Caco-2 (cell line): Measurements from ENCODE around the gene PNLIPRP1. TPM values are rescaled to one million over a fixed set of nuclear protein-coding genes. Genes with fewer than 3 reads are reported as not detected.

Experiments used
- BruUV-seq: library from RNA; stranded (reverse); fragments of 400-500 nt; replicated peaks from 2 replicates; lab custom pipeline; 2021; lab: Mats Ljungman, UMichigan
- CTCF ChIA-PET: fragments of 300-600 bp; sonication (Branson Sonifier 250); formaldehyde crosslinking; loops from one replicate; lab custom pipeline; 2022; ENCODE audit warnings: antibody characterized with exemption; lab: Charles Lee
- POLR2A ChIA-PET: fragments of 300-600 bp; sonication (Branson Sonifier 250); formaldehyde crosslinking; loops from one replicate; lab custom pipeline; 2022; ENCODE audit warnings: antibody characterized with exemption; lab: Charles Lee
- DNase-seq, 2 experiments: peaks; one replicate each; pipeline versions ENCODE4 v3.0.0 to v3.0.0-alpha.2; 2020 to 2022
- H3K27me3 ChIP-seq: replicated peaks from 2 replicates; pipeline ENCODE4 v1.6.0; 2011; ENCODE audit warnings: low read length; ENCODE audit not compliant: control insufficient read depth, insufficient read depth
- H3K36me3 ChIP-seq: 2 replicates; pipeline ENCODE4 v1.5.1; 2011; ENCODE audit warnings: low read length; ENCODE audit not compliant: control insufficient read depth, insufficient read depth
- H3K4me1 ChIP-seq: fragments of 250-450 bp; sonication (Bioruptor Pico); 2 replicates; pipeline ENCODE4 v1.5.1; 2020; ENCODE audit warnings: mild to moderate bottlenecking
- H3K4me3 ChIP-seq: 2 replicates; pipeline ENCODE4 v1.5.1; 2011; ENCODE audit warnings: low read depth, mild to moderate bottlenecking, control low read depth, low read length
- H3K9me3 ChIP-seq: fragments of 250-450 bp; sonication (Bioruptor Pico); 2 replicates; pipeline ENCODE4 v1.5.1; 2020; ENCODE audit warnings: mild to moderate bottlenecking, moderate library complexity
- H3K27ac Mint-ChIP-seq: one replicate; pipeline ENCODE4 v1.8.0; 2022; ENCODE audit warnings: mixed read lengths; ENCODE audit not compliant: unreplicated experiment
- H3K27me3 Mint-ChIP-seq: one replicate; pipeline ENCODE4 v1.8.0; 2022; ENCODE audit warnings: mixed read lengths; ENCODE audit not compliant: insufficient read depth, unreplicated experiment
- H3K36me3 Mint-ChIP-seq: one replicate; pipeline ENCODE4 v1.8.0; 2022; ENCODE audit warnings: mild to moderate bottlenecking, mixed read lengths; ENCODE audit not compliant: insufficient read depth, unreplicated experiment
- H3K4me1 Mint-ChIP-seq: one replicate; pipeline ENCODE4 v1.8.0; 2022; ENCODE audit warnings: low read depth, mixed read lengths; ENCODE audit not compliant: unreplicated experiment
- H3K4me3 Mint-ChIP-seq: one replicate; pipeline ENCODE4 v1.8.0; 2022; ENCODE audit warnings: mild to moderate bottlenecking, moderate library complexity, mixed read lengths; ENCODE audit not compliant: unreplicated experiment
- H3K9me3 Mint-ChIP-seq: one replicate; pipeline ENCODE4 v1.8.0; 2022; ENCODE audit warnings: mixed read lengths; ENCODE audit not compliant: unreplicated experiment
- intact Hi-C: fragments of 100-400 bp; cut with micrococcal nuclease; formaldehyde crosslinking; loops from one replicate; pipeline ENCODE4 v1.10.0; 2022; ENCODE audit not compliant: unreplicated experiment
- total RNA-seq: library from RNA; stranded (reverse); gene quantifications from 2 replicates; pipeline ENCODE4 v1.2.3, GENCODE V29; 2022
- TF ChIP-seq, protein P1 (sequence below), 2 experiments: fragments of 200-600 bp in 1 of 2; IDR thresholded peaks; 1 replicate in 1 of 2; 2 replicates in 1 of 2; pipeline versions ENCODE4 v1.5.1 to v1.8.0; 2011 to 2022; ENCODE audit warnings: antibody characterized with exemption in 1 of 2, control low read depth in 1 of 2, inconsistent platforms in 1 of 2, low read depth in 1 of 2, low read length in 1 of 2, mild to moderate bottlenecking in 1 of 2, moderate library complexity in 1 of 2; ENCODE audit not compliant: insufficient read depth in 1 of 2, severe bottlenecking in 1 of 2, unreplicated experiment in 1 of 2

PNLIPRP1 gene
- total RNA-seq, 1 experiment from 2014 or later, result not detected

DNA sequence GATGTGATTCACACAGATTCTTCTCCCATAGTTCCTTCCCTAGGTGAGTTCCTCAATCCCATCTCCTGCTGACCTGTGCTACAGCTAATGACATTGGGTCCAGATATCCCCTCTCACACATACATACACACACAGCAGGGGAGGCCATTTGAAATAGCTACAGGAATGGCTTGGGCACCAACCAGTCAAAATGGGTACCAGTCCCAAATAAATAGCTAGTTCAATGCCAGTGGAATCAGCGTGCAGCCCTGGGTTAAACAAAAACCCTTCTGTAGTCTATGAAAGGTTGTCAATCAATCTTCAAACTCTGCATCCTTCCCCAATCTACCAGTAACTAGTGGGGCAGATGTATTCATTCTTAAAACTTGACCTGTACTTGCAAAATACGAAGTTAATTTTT lies 39.3 kb downstream of the PNLIPRP1 start:
- no peaks in the 10 kb centered on the region for H3K27me3 Mint-ChIP-seq
- H3K4me1 ChIP-seq, result no peaks in the 10 kb centered on the region
- no peak overlapping the region for H3K27ac Mint-ChIP-seq
- H3K4me3 ChIP-seq, result no peak overlapping the region
- no TSS peak for BruUV-seq
- H3K36me3 Mint-ChIP-seq, result no peaks in the 10 kb centered on the region
- no peaks in the 10 kb centered on the region for H3K36me3 ChIP-seq
- no peak for DNase-seq
- H3K4me1 Mint-ChIP-seq, result no peaks in the 10 kb centered on the region
- ChIA-PET CTCF (no interaction called here), POLR2A (no interaction called here)
- TF ChIP-seq, protein P1, sequence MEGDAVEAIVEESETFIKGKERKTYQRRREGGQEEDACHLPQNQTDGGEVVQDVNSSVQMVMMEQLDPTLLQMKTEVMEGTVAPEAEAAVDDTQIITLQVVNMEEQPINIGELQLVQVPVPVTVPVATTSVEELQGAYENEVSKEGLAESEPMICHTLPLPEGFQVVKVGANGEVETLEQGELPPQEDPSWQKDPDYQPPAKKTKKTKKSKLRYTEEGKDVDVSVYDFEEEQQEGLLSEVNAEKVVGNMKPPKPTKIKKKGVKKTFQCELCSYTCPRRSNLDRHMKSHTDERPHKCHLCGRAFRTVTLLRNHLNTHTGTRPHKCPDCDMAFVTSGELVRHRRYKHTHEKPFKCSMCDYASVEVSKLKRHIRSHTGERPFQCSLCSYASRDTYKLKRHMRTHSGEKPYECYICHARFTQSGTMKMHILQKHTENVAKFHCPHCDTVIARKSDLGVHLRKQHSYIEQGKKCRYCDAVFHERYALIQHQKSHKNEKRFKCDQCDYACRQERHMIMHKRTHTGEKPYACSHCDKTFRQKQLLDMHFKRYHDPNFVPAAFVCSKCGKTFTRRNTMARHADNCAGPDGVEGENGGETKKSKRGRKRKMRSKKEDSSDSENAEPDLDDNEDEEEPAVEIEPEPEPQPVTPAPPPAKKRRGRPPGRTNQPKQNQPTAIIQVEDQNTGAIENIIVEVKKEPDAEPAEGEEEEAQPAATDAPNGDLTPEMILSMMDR (IDR thresholded peaks at IDR 0.05; ENCODE audit: insufficient read depth in 1 of 2, low read depth in 1 of 2, low read length in 1 of 2, severe bottlenecking in 1 of 2, unreplicated experiment in 1 of 2), result no peak
- no peaks in the 10 kb centered on the region for H3K9me3 ChIP-seq
- no peak overlapping the region for H3K4me3 Mint-ChIP-seq
- no peaks in the 10 kb centered on the region for H3K27me3 ChIP-seq
- intact Hi-C loops, result no loop called here
- H3K9me3 Mint-ChIP-seq, result no peaks in the 10 kb centered on the region

DNA sequence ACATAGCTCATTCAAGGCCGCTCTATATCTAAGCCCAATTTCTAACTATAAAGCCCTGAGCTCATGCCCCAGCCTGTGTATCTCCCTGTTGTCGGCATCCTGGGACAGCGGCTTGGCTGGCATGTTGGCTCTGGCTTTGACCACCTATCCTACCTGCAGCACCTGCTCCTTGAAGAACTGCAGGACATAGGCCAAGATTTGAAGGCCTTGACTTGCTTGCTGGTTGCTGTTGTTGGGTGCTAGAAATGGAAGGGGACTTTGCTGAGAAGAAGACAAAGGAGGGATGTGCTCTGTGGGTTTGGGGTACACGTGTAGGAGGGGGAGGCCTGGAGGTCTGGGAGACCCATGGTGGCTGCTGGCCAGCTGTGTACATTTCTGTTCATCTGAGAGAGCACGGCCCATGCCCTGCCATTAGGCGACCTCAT lies 41.1 kb downstream of the PNLIPRP1 start:
- DNase-seq, result no peak
- Mint-ChIP-seq H3K27ac (no peak overlapping the region), H3K27me3 (peaks cover 3% of the 10 kb centered on the region), H3K4me1 (no peaks in the 10 kb centered on the region), H3K36me3 (no peaks in the 10 kb centered on the region), H3K9me3 (no peaks in the 10 kb centered on the region), H3K4me3 (no peak overlapping the region)
- ChIA-PET CTCF (no interaction called here), POLR2A (no interaction called here)
- intact Hi-C loops, result no loop called here
- H3K27me3 ChIP-seq, result no peaks in the 10 kb centered on the region
- no TSS peak for BruUV-seq
- no peaks in the 10 kb centered on the region for H3K4me1 ChIP-seq
- no peak overlapping the region for H3K4me3 ChIP-seq
- TF ChIP-seq, protein P1 (IDR thresholded peaks at IDR 0.05; ENCODE audit: insufficient read depth in 1 of 2, low read depth in 1 of 2, low read length in 1 of 2, severe bottlenecking in 1 of 2, unreplicated experiment in 1 of 2), result no peak
- H3K9me3 ChIP-seq, result no peaks in the 10 kb centered on the region
- no peaks in the 10 kb centered on the region for H3K36me3 ChIP-seq

DNA sequence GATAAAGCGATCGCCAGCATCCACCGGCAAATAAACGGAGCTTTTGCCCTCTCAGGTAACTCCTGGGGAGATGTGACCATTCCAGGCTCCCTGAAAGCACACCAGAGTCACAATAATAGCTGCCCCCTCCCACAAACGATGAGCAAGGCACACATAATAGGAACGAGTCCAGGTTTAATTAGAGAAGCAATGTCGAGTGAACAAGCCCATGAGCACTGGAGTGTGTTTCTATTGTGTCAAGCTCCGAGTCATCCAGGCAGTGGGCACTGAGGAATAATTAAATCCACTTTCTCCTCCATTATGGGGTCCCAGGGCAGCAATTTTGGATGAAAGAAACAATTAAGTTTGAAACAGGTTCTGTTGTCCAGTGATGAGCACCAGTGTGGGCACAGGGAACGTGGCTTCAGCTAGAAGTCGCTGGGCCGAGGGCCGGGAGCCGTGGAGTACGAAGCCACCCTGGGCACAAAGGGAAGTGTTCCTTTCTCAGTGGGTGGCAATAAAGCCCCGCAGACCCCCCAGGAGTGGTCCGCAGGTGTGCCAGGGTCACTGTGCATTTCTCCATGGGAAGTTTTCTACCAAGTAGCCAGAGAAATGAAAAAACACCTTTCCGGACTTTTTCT lies 41.9 kb downstream of the PNLIPRP1 start:
- BruUV-seq, result no TSS peak
- Mint-ChIP-seq H3K4me3 (no peak overlapping the region), H3K9me3 (no peaks in the 10 kb centered on the region), H3K4me1 (no peaks in the 10 kb centered on the region), H3K27ac (no peak overlapping the region), H3K36me3 (no peaks in the 10 kb centered on the region), H3K27me3 (peaks cover 3% of the 10 kb centered on the region)
- TF ChIP-seq, protein P1 (IDR thresholded peaks at IDR 0.05; ENCODE audit: insufficient read depth in 1 of 2, low read depth in 1 of 2, low read length in 1 of 2, severe bottlenecking in 1 of 2, unreplicated experiment in 1 of 2), result no peak
- ChIA-PET CTCF (no interaction called here), POLR2A (no interaction called here)
- intact Hi-C loops, result no loop called here
- H3K4me1 ChIP-seq, result no peaks in the 10 kb centered on the region
- DNase-seq, result no peak
- no peaks in the 10 kb centered on the region for H3K9me3 ChIP-seq
- no peak overlapping the region for H3K4me3 ChIP-seq
- no peaks in the 10 kb centered on the region for H3K36me3 ChIP-seq
- H3K27me3 ChIP-seq, result no peaks in the 10 kb centered on the region
